ENCODE results near the gene OR2F2.

The OR2F2 gene, protein sequence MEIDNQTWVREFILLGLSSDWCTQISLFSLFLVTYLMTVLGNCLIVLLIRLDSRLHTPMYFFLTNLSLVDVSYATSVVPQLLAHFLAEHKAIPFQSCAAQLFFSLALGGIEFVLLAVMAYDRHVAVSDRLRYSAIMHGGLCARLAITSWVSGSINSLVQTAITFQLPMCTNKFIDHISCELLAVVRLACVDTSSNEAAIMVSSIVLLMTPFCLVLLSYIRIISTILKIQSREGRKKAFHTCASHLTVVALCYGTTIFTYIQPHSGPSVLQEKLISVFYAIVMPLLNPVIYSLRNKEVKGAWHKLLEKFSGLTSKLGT

DNA sequence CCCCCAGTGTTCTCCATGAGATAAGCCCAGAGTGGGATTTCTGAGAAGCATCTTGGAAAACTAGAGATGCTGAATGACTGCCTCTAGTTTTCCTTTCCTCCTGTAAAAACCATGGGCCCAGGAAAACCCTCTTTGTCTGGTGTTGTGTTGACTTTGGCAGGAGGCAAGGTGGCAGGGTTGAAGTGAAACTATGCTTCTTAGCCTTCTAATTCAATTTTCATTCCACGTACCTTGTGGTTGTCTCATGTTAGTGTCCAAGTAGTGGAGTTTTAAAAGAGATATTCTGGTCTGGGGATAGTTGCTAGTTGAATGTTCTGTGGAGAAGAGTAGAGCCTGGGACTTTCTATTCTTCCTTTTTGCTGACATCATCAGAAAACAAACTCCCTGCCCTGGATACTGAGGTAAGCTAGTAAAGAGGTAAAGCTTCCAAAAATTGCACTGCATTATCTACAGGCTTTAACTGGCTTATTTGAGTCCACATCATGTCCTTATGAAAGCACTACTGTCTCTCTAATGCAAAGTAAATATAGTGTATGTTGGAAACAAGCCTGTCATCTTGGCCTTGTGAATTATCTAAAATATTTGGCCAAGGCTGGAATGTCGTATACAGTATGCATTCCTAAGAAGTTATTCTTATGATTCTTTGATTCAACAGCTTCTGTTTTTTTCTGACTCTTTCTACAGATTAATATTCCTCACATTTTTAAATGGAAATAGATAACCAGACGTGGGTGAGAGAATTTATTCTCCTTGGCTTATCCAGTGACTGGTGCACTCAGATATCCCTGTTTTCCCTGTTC is at the start of gene OR2F2:
OR2F2 (plus strand) TSS at position 708 of the 800 bp plus-strand sequence; CDS start at position 708, 0 bp downstream.
- no peak for DNase-seq

DNA sequence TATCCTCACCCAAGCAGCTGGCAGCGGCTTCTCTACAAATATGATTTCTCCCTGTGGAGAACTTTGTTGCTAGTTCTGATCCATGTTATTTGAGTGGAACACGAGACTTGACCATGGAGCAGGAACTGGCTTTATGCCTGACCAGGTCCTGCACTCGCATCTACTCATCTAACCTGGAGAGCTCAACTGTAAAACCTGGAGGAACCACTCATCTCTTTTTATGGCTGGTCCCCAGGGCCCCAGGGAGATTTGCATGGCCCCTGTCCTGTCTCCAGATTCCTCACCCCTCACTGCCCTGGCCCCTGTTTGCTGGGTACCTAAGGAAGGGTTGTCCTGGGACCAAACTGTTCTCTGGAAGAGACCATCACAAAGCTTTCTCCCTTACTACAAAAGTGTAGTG is 49.1 kb upstream of the OR2F2 start:
- DNase-seq: no peak

DNA sequence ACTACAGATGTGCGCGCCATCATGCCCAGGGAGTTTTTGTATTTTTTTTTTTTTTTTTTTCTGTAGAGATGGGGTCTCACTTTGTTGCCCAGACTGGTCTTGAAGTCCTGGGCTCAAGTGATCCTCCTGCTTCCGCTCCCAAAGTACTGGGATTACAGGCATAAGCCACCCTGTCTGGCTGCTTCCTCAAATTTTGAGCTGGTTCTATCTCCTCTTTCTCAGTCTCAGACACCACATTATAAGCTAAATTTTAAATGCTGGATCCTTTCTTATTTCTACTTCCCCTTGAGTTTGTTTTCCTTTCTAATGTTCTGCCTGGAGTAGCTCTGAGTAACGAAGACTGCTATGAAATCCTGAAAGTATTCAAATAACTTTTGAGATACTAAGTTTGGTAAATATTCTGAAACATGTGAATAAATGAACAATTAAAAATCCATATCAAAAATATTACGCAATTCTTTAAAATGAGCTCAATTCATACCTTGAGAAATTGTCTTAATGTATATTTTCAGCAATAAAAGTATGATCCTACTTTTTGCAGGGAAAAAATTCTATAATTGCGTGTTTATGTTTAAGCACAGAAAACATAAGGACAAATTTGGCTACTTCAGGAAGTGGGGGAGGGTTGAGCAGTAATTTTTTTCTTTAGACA is 48.1 kb upstream of the OR2F2 start:
- no peak for DNase-seq

DNA sequence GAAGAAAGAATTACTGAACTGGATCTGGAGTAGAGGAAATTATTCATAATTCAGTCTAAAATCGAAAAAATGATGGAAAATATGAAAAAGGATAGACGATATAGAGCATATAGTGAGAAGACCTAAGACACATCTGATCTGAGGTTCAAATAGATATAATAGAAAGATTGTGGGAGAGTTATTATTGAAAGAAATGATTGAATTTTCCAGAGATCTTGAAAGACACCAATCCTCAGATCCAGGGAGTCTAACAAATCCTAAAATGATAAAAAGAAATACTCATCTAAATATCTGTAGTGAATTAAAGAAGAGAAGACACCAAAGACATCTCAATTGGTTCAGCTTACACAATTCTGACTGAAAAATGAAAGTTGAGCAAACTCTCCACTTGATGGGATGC is 46.0 kb upstream of the OR2F2 start:
- no peak for DNase-seq

DNA sequence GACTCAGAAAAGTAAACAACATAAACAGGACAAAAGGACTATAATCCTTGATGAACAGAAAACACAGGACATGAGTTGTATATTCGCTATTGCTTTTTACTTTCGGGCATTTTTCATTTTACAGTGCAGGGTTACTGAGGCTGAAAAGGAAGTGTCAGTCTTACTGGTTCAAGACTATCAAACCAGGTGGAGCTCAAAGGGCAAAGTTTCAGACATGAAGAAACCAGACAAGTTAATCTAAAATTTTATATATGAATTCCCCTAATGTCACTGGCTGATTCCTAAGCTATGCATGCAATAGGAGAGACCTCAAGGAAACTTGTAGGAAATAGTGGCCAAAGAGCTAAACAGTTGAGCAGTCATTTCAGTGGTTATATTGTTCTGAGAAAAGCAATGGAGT is 44.5 kb upstream of the OR2F2 start:
- no peak for DNase-seq

DNA sequence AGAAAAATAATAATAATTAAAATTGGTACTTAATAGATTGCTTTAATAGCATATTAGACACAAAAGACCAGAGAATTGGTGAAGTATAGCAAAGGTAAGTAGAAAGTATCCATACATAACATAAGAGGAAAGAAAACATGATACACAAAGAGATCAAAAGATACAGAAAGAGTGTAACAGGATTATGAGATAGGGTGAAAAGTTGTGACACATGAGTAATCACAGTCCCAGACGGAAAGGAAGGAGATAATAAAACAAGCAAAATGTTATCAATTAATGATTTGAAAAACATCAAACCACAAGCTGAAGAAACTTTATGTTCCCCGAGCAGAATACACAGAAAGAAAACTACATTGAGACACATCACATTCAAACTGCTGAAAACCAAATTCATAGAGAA is 43.6 kb upstream of the OR2F2 start:
- no peak for DNase-seq

DNA sequence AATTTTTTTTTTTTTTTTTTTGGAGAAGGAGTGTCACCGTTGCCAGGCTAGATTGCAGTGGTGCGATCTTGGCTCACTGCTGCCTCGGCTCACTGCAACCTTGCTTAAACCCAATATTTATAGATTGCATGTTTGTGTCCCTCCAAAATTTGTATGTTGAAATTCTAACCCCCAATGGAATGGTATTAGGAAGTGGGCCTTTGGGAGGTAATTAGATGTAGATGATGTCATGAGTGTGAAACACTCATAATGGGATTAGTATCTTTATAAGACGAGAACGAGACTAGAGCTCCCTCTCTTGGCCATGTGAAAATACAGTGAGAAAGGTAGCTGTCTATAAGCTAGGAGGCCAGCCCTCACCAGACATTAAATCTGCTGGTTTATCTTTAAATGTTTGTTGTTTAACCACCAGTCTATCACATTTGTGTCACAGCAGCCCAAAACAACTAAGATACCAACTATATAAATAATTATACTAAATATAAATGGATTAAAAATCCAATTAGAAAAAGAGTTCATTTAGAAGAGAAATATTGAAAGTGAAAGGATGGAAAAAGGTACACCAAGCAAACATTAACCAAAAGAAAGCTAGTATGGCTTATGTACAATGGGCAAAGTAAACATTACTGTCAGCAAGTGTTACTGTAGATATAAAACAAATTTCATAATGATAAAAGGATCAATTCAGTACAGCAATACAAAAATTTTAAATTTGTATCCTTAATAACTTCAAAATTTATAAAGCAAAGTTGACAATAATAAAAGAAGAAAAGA is 42.3 kb upstream of the OR2F2 start:
- no peak for DNase-seq

DNA sequence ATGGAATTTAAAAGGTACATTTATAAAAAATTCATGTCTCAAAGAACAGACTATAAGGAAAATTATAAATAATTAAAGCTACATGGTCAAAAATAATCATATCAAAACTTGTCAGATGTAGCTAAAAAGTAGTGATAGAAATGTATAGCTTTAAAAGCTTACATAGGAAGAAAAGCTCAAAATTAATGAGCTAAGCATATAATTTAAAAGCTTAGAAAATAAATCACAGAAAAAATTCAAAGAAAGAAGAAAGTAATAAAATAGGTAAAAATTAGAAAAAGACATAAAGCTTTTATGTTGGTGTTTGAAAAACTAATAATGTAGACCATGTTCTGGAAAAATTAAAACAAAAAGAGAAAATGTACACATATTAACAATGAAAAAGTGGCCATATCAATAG is 38.4 kb upstream of the OR2F2 start:
- DNase-seq: no peak

DNA sequence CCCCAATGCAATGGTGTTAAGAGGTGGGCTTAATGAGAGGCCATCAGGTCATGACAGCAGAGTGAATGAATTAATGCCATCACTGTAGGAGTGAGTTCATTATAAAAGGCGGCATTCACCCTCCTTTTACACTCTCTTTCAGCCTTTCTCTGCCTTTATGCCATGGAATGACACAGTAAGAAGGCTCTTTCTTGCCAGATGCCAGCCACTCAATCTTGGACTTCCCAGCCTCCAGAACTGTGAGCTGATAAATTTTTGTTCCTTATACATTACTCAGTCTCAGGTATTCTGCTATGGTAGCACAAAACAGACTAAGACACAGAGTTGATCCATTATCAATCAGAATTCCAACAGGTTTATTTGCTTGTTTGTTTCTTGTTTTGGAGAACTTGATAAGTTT is 36.2 kb upstream of the OR2F2 start:
- no peak for DNase-seq

DNA sequence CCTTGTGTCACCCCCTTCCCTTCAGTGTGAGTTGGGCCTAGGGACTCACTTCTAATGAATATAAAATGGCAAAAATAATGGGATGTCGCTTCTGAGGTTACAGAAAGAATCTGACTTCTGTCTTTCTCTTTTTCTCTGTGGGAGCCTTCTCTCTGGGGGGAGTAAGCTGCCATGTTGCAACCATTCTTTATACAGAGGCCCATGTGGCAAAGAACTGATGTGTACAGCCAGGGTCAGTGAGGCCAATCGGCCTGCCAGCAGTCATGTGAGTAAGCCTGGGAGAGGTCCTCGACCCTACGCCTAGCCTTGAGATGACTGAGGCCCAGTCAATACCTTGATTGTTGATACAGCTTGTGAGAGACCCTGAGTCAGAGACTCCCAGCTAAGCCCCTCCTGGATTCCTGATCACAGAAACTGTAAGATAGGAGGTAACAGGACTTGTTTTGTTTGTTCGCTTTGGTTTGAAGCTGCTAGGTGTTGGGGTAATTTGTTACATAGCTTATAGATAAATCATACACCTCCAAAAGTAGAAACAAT is 34.7 kb upstream of the OR2F2 start:
- DNase-seq: no peak

DNA sequence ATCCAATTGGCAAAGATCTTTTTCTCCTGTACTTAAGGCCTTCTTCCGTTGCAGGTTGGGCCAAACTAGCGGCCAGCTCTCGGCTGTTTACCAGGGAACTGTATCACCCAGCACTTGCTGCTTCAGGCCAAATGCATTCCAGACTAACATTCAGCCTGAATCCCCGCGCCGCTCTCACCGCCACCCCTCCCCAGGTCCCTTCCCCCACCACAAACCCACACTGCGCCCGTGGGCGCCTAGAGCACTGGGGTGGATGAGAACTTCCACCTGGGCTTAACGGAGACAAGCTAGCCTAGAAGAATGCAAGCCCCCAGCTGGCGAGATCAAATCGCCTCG is 33.7 kb upstream of the OR2F2 start:
- no peak for DNase-seq

DNA sequence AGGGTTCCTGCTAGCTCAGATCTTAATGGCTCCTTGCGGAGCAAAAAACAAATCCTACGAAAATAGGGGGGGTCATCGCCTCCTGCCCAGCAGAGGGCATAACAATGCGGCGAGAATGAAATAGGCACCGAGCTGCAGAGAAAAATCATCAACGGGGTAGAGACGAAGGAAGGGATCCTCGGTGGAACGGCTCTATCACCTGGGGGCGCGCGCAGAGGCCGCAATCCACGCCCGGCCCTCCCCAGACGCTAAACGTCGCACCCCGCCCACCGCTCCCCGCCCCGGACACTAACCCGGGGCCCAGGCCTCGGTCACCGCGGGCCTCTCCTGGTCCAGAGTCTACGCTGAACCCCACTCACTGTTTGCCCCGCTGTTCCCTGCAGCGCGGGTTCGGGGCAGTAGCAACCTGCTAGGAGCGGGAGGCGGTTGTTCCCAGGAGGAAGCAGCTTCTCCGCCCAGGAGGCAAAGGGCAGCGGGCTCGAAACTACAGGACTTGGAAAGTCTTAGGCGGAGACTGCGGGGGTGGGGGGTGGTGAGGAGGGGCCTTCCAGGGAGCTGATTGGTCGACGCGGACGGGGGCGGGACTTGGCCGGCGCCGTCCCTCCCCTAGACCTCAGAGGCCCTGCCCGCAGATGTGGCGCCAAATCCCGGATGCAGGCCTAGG is 33.2 kb upstream of the OR2F2 start, which contains the start of gene TCAF1:
TCAF1 (minus strand) TSS at position 509 of the 664 bp plus-strand sequence. CDS start 25,568 bp downstream, outside the sequence.
- peak; percentile 98 for DNase-seq

DNA sequence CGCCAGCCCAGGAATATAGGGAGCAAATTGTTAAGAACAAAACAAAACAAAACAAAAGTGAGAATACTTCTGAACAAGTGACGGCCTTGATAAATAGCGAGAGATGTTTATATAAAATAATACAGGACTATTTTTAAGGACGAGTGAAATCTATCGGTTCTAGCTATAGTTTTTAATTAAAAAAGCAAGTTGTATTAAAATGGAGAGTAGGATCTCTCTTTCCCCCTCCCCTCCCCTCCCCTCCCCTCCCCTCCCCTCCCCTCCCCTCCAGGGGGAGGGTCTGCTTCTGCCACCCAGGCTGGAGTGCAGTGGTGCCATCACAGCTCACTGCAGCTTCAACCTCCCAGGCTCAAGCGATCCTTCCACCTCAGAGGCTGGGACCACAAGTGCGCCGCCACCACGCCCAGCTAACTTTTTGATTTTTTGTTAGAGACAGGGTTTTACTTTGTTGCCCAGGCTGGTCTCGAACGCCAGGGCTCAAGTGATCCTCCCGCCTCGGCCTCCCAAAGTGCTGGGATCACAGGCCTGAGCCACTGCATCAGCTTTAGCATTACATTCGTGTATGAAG is 32.6 kb upstream of the OR2F2 start:
- DNase-seq: no peak

DNA sequence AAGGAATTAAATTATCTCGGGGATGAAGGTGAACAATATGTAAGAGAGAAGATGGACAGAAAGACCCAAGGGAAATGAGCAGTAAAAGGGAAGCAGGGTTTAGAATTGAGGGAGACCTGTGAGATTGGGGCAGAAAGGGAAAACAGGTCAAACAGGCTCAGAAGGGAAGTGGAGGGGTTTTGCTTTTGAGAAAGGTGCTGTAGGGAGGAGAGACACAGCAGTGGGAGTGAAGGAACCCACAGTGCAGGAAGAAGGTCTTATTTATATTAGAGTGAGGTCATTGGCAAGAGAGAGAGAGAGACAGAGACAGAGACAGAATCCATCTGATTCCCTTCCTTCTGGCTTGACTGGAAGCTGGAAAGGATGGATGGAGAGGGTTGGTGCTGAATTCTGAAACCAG is 29.5 kb upstream of the OR2F2 start:
- DNase-seq: no peak

DNA sequence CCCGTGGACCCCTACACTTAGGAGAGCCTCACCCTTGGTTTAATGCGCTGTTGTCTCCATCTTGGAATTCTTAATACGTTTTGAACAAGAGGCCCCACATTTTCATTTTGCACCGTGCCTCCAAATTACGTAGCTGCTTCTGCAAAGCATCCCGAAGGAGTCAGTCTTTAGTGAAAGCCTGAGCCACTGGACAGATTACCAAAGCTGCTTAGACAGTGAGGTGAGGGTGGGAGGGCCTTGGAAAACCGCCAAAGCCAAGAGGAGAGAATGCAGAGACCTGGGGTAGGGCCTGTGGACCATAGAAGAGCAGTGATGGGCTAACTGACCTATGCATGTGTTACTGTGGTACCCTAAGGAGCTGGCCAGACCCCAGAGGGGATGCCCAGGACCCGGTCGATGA is 28.9 kb upstream of the OR2F2 start:
- no peak for DNase-seq

DNA sequence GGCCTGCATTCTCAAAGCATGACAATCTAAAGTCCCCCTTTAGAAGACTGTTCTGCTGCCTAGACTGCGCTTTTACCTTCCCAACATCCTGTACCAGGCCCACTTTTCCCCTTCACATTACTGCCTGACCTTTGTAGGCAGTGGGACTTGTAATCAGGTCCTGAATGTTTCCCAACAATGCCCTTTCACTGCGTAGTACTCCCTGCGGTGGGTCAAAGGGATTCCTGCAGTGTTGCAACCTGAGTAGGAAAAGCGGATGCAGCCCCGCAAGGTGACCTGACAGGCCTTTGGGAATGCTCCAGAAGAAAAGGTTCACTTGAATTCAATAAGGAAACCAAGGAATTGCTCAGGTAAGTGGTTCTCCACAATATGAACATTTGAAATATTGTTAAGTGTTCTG is 28.1 kb upstream of the OR2F2 start:
- DNase-seq: no peak

DNA sequence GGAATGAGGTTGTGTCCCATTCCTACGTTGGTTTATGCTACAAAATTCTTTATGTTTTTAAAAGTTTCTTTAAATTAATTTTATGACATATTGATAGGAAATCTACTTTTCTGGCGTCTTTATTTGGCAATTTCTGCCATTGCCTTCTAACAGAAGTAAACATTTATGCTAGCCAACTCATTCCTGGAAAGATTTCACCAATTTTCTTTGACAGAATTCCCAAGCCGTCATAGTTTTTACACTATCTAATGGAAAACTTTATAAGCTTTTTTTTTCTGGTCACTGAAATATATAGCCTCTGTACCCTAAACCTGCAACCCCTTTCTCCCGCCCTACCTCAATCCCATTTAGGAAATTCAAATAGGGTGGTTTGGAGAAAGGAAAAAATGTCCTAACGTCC is 26.9 kb upstream of the OR2F2 start:
- DNase-seq: no peak

DNA sequence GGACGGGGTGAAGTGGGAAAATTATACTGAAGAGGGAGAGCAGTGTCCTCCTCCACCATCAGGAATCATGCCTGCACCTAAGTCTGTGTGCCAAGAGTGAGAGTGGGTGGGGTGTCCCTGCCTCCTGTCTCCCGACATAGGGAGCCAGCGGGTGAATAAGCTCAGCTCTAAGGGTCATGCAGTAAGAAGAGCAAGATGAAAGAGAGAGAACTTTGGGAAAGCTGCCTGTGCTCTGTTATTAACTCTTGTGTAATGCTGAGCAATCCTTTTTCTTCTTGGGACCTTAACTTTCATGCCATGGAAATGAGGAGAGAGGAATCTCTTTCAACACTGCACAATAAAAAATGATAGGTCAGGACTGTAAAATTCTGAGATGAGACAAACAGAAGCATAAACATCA is 25.2 kb upstream of the OR2F2 start:
- no peak for DNase-seq

DNA sequence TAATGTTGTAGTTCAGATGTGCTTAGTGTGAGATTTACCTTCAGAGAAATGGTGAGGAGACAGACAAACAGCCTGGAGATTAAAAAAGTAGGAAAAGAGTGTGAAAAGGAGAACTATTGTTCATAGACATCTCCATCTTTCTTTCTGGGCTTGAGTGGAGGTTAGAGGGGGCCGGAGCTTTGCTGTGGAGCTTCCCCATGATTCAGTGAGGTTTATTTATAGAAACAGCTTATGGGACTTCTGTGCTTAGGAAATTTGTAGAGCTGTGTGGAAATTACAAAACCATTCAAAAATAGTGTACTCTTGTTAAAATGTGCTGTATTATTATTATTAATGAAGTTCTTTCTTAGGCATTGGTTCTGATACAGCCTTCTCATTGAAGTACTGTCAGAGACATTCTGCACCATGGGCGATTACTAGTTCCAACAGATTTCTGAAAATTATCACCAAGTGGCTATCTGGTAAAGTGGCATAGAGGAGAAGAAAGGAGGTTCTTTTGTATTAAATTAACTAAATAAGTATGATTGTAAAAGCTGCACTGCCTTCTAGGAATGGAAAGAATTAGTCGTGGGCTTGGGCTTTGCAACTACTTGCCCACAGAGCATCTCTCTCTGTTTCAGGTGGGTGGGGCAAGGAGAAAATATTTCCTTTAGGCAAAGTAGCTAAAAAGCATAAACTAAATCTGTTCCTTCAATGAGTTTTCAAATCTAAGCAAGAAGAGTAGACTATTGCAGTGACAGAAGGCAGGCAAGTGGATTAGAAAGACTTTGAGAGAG is 24.4 kb upstream of the OR2F2 start:
- DNase-seq: no peak

DNA sequence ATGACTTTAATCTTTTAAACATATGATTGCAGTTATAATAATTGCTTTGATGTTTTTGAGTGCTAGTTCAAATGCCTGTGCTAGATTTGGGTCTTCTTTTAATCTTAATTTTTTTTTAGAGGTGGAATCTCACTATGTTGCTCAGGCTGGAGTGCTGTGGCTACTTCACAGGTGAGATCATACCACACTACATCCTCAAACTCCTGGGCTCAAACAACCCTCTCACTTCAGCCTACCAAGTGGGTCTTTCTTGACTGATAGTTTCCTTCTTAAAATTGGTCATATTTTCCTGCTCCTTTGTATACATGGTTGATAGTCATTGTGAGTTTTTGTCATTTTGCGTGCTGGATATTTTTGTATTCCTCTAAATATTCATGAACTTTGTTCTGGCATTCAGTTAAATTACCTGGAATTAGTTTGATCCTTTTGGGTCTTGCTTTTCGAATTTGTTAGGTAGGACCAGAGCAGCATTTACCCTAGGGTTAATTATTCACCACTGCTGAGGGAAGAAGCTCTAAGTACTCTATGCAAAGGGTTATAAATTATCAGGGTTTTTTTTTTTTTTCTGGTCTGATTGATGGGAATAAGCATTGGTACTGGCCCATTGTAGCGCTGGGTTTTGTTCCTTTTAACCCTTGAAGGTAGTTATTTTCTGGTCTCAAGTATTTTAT is 21.0 kb upstream of the OR2F2 start:
- no peak for DNase-seq

Measured in NCI-H1092 treated with DMSO at 0.1 percent for 48 hours (cell line).